Fibroblast of skin of right biceps (primary cell): ENCODE measurements around the gene TNFAIP2.
A peak's percentile ranks its signal among the peaks of the same experiment; 100 is the strongest.
"Not testable (repeated sequence)": the region's sequence is repeated elsewhere in the genome, so short reads cannot be mapped to it uniquely, and the experiment has no call there.

Experiments used
- DNase-seq: peaks from one replicate; pipeline ENCODE4 v3.0.0-alpha.2; 2013

TNFAIP2 gene

DNA sequence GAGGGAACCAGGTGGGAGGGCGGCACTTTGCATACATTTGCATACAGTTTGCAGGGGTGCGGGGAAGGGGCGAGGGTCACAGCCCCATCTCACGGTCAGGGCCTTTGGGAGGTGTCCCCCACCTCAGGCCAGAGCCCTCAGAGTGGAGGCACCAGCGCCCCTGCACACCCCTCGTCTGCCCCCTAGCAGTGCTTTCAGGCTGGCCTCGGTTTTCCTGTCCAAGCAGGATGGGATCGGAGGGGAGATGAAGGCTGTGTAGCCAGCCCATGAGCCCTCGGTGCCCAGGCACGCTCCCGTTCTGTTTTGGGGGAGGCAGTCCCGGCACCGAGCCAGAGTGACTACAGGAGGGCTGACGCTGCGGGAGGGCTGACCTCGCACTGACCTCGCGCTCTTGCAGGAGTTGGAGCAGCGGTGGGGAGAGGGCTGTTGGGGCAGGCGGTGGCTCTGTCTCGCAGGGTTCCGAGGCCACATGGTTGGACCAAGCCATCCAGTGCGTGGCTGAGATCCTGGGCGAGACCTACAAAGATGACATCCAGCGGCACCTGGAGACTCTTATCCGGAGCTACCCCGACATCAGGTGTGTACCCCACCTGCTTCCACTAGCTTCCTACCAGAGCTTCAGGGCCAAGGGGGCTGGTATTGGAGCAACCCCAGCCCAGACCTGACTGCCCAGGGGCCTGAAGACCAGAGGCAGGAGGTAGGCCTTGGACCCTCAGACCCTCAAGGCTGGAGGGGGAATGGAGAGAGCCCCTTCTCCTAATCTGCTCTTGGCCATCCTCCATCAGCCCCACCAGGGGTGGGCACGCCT is 15.1 kb upstream of the TNFAIP2 start:
- DNase-seq = peak; percentile 39

DNA sequence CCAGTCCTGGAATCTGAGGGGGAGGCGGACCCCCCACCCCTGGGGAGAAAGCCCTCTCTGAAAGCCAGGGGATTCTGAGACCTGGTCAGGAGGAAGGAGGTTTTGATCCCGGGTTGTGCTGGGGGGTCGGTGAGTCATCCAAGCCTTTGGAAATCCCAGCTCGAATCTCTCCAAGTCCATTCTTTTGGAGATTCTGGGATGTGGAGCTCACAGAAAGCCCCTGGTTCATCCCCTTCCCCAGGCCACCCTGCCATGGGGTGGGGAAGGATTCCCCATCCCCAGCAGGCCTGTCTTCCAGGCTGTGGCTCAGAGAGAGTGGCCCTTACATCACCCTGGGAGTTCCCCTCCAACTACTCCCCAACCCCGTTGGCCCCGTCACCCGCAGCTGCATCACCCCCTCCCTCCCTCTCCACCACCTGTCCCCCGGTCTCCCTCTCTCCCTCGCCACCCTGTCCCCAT is 14.5 kb upstream of the TNFAIP2 start:
- peak; percentile 45 for DNase-seq

DNA sequence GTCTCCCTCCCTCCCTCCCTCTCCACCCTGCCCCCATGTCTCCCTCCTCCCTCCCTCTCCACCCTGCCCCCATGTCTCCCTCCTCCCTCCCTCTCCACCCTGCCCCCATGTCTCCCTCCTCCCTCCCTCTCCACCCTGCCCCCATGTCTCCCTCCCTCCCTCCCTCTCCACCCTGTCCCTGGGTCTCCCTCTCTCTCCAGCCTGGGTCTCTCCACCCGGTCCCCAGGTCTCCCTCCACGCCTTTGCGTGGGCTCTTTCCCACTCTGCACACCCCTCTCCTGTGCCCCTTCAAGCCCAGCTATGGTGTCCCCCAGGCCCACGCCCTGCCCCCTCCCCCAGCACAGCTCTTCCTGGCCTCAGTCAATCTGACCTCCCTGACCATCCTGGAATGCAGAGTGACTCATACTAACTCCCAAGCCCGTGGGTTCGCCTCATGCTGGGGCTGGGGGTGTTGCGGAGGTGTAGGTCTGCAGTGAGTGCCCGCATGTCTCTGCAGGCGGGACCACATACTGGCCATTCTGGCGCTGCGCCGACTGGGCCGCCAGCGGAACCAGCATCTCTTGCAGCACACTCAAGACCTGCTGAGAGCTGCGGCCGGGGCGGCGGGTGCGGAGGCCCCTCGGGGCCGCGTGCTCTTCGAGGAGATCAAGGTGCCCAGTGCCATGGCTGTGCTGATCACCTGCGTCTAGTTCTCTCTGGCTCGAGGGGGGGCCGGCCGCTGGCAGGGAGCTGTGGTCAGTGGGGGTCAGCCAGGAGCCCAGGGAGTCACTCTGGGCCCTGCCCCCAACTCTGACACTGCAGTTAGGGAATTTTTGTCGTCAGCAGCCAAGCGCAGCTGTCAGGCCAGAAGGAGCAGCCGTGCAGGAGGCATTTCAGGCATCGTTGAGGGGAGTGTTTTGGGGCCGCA is 13.5 kb upstream of the TNFAIP2 start:
- peak; percentile 73 for DNase-seq

- no peak for DNase-seq
Measured at GRCh38 chr14:103110681-103111231, 12.5 kb upstream of the TNFAIP2 start.

GRCh38 chr14:103111232-103111868 is 11.9 kb upstream of the TNFAIP2 start:
- no peak for DNase-seq

DNA sequence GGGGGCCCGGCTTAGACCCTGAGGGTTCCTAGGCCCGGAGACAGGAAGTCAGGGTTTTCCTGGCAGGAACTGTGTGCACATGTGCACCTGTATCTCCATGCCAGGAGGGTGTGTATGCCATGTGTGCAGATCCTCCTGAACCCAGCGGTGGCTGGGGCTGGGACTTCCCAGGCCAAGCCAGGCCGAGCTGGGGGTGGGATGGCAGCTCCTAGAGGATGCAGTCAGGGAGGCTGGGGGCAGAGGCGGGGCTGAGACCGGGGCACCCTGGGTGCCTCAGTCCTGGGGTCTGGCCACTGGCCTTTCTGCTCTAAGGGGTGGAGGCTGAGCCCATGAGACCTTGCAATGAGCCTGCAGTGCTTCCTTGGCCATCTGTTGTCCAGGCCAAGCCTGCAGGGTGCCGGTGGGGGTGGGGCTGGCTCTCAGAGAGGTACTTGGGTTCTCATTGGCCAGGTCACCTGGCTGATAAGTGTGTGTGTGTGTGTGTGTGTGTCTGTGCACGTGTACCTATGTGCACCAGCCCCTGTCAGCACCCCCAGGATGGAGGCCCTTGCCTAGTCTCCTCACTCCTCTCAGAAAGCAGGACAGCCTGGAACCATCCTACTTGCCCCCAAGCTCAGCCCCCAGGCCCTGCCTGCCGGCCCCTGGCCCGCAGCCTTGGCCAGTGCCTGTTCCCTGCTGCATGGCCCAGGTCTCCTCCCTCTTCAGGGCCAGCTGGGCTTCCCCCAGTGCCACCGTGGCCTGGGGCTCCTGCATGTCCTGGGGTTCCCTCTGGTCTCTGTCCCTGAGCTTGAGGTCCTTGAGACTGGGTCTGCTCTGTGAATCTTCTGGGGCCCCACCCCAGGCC is 10.6 kb upstream of the TNFAIP2 start:
- no peak for DNase-seq

GRCh38 chr14:103113303-103113702 is 10.0 kb upstream of the TNFAIP2 start:
- DNase-seq = no peak

GRCh38 chr14:103113774-103114173 is 9.5 kb upstream of the TNFAIP2 start:
- DNase-seq = no peak

DNA sequence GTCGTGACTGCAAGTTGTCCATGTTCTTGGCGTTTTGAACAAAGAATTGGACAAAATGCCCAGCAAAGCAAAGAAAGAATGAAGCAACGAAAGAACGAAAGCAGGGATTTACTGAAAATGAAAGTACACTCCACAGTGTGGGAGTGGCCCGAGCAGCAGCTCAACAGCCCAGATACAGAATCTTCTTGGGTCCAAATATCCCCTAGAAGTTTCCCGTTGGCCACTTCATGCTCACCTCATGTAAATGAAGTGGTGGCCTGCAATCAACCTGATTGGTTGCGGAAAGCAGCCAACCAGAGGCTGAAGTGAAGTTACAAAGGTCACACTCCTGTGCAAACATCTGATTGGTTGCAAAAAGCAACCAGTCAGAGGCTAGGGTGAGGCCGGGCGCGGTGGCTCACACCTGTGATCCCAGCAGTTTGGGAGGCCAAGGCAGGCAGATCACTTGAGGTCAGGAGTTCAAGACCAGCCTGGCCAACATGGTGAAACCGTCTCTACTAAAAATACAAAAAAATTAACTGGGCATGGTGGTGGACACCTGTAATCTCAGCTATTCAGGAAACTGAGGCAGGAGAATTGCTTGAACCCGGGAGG is 8.1 kb upstream of the TNFAIP2 start:
- not testable (repeated sequence) for DNase-seq

GRCh38 chr14:103115845-103116572 is 7.3 kb upstream of the TNFAIP2 start:
- DNase-seq = no peak

DNA sequence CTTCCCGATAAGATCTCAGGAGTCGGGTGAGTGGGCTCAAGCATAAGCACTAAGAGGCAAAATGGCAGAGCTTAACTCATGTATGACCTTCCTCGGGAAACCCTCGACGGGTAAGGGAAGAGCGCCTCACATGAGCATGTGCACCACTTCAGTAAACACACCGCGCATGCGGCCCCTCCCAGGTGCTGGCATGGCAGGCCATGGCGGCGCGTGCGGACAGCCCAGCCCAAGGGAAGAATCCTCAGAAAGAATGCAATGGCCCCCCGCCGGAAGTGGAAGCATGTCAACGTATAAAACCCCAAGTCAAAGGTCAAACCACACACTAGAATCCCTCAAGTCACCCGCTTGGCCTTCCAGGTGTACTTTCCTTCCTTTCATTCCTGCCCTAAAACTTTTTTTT is 6.6 kb upstream of the TNFAIP2 start:
- no peak for DNase-seq

GRCh38 chr14:103117499-103117898 is 5.8 kb upstream of the TNFAIP2 start:
- not testable (repeated sequence) for DNase-seq

DNA sequence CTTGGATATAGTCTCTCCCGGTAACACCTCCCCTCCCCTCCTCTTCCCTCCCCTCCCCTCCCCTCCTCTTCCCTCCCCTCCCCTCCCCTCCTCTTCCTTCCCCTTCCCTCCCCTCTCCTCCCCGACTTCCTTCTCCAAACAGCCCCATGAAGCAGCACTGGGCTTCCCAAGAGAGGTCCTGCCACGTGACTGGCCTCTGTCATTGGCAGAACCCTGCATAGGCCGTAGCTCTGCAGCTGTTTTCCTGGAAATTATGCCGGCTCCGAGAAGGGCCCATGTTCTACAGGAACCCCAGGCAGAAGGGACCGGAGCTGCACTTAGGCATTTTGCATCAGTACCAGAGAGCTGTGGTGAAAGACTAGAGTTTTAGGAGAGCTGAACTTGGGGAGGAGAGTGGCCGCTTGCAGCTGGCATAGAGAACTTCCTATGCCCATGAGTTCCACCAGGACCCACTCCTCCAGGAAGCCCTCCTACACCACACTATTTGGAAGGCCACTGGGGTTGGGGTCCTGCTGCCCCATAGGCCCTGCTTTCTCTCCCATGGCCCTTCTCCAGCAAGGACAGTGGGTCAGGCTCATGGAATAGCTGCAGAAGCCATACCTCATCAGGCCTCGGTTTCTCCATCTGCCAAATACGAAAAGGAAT is 5.1 kb upstream of the TNFAIP2 start:
- DNase-seq = peak; percentile 31

GRCh38 chr14:103118663-103119404 is 4.4 kb upstream of the TNFAIP2 start:
- DNase-seq = no peak

- not testable (repeated sequence) for DNase-seq
Measured at GRCh38 chr14:103119527-103119926, 3.7 kb upstream of the TNFAIP2 start.

DNA sequence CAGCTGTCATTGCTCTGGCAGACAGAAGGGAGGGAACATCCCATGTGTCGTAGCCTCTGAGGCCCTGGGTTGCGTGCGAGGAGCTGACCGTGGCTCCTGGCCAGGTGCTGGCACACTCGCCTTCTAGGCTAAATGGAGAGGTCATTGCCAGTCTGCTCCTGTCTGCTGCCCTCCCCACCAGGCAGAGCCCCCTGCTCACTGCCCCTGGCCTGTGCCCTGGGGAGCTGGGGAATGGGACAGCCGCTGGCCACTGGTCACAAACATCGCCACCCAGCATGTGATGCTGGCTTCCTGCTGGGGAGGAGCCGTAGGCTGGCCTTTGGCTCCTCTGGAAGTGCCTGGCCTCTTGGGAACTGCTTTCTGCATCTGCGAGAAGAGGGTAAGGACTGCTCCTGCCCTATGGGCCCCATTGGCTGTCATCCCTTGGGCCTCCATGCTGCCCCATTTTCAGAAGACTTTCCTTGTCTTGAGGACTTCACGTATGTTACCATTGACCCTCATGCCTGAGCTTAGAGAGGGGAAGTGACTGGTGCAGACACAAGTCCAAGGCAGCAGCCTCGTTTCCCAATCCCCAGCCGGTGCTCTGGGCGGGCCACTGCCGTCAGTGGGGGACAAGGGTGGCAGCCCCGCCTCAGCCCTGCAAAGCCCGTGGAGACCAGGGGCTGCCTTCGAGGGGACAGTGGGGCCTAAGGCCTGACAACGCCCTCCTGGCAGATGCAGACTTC is 2.0 kb upstream of the TNFAIP2 start:
- DNase-seq = no peak

- DNase-seq = peak; percentile 85
Measured at GRCh38 chr14:103121846-103122584, 1.2 kb upstream of the TNFAIP2 start.

DNA sequence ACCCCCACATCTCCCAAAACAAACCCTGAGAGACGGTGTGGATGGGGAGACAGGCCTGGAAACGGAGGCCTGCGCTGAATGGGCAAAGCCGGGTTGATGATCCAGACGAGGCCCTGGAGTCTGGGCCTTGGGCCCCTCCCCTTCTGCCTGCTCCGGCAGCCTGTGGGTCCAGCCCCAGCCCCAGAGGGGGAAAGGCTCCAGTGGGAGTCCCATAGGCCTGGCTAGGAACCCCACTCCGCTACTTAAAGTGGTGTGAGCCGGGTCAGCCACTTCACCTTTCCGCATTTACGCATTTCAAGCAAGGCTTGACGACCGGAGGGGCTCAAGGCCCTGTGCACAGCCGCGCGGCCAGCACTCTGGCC is 695 bp upstream of the TNFAIP2 start:
- DNase-seq = no peak
